HAP-1 (cell line): ENCODE data around the gene URGCP.
"Not testable (repeated sequence)": the region's sequence is repeated elsewhere in the genome, so short reads cannot be mapped to it uniquely, and the experiment has no call there.

Experiments
- DNase-seq, 2 experiments: peaks; one replicate each; pipeline ENCODE4 v3.0.0-alpha.2; 2016 to 2020; ENCODE audit warnings: low spot score in 2 of 2
- H3K27me3 ChIP-seq: fragments of 250-450 bp; sonication (Bioruptor Pico); 2 replicates; pipeline ENCODE4 v1.5.1; 2020; ENCODE audit warnings: low read depth, mild to moderate bottlenecking, moderate library complexity
- H3K36me3 ChIP-seq: fragments of 250-450 bp; sonication (Bioruptor Pico); replicated peaks from 2 replicates; pipeline ENCODE4 v1.5.1; 2020; ENCODE audit warnings: mild to moderate bottlenecking
- H3K4me1 ChIP-seq: fragments of 250-450 bp; sonication (Bioruptor Pico); 2 replicates; pipeline ENCODE4 v1.5.1; 2020; ENCODE audit warnings: mild to moderate bottlenecking
- H3K4me3 ChIP-seq: fragments of 250-450 bp; sonication (Bioruptor Pico); 2 replicates; pipeline ENCODE4 v1.5.1; 2020; ENCODE audit warnings: mild to moderate bottlenecking, moderate library complexity
- H3K9me3 ChIP-seq: fragments of 250-450 bp; sonication (Bioruptor Pico); 2 replicates; pipeline ENCODE4 v1.5.1; 2020; ENCODE audit warnings: mild to moderate bottlenecking, moderate library complexity
- in situ Hi-C: fragments of 300-500 bp; cut with MboI; formaldehyde crosslinking; loops from 3 replicates; pipeline ENCODE4 v1.14.3; 2020; ENCODE audit warnings: low sequenced_read_pairs, inconsistent platforms, mixed read lengths

URGCP gene

GRCh38 chr7:43856316-43856715 is 50.1 kb downstream of the URGCP start:
- DNase-seq: no peak
- no peaks in the 10 kb centered on the region for H3K4me1 ChIP-seq
- in situ Hi-C loops: no loop called here
- H3K27me3 ChIP-seq: no peaks in the 10 kb centered on the region
- H3K36me3 ChIP-seq: no peaks in the 10 kb centered on the region
- H3K4me3 ChIP-seq: no peak overlapping the region
- peaks cover 3% of the 10 kb centered on the region; the same call in 1 of the 2 replicates for H3K9me3 ChIP-seq

- Histone ChIP-seq H3K9me3 (peaks cover 6% of the 10 kb centered on the region; the same call in 1 of the 2 replicates), H3K36me3 (no peaks in the 10 kb centered on the region), H3K27me3 (no peaks in the 10 kb centered on the region), H3K4me3 (no peak overlapping the region), H3K4me1 (no peaks in the 10 kb centered on the region)
- DNase-seq: no peak
- in situ Hi-C loops: no loop called here
Measured at GRCh38 chr7:43855176-43855575, 51.2 kb downstream of the URGCP start.

- H3K9me3 ChIP-seq: peaks cover 6% of the 10 kb centered on the region; the same call in 1 of the 2 replicates
- no peaks in the 10 kb centered on the region for H3K27me3 ChIP-seq
- in situ Hi-C loops: no loop called here
- no peak overlapping the region for H3K4me3 ChIP-seq
- no peaks in the 10 kb centered on the region; the same call in 1 of the 2 replicates for H3K4me1 ChIP-seq
- DNase-seq: no peak
- no peaks in the 10 kb centered on the region for H3K36me3 ChIP-seq
Measured at GRCh38 chr7:43851805-43852204, 54.6 kb downstream of the URGCP start.

GRCh38 chr7:43850348-43851116 is 55.9 kb downstream of the URGCP start:
- Histone ChIP-seq H3K36me3 (no peaks in the 10 kb centered on the region), H3K9me3 (peaks cover 6% of the 10 kb centered on the region; the same call in 1 of the 2 replicates), H3K27me3 (no peaks in the 10 kb centered on the region), H3K4me1 (no peaks in the 10 kb centered on the region; the same call in 1 of the 2 replicates), H3K4me3 (no peak overlapping the region)
- no peak for DNase-seq
- in situ Hi-C loops: no loop called here

GRCh38 chr7:43849047-43849446 is 57.3 kb downstream of the URGCP start:
- in situ Hi-C loops: loop anchor here (25.0 kb wide), 2 partner anchors 262 to 387 kb away; partner anchors contain the start of gene STK17A
- peak in 1 of 2 experiments; percentile 49 for DNase-seq
- Histone ChIP-seq H3K27me3 (no peaks in the 10 kb centered on the region), H3K36me3 (no peaks in the 10 kb centered on the region), H3K9me3 (peaks cover 6% of the 10 kb centered on the region; the same call in 1 of the 2 replicates), H3K4me3 (no peak overlapping the region), H3K4me1 (no peaks in the 10 kb centered on the region; the same call in 1 of the 2 replicates)

- H3K4me1 ChIP-seq: peaks cover 9% of the 10 kb centered on the region
- H3K36me3 ChIP-seq: no peaks in the 10 kb centered on the region
- H3K9me3 ChIP-seq: peaks cover 6% of the 10 kb centered on the region; the same call in 1 of the 2 replicates
- H3K27me3 ChIP-seq: no peaks in the 10 kb centered on the region
- in situ Hi-C loops: loop anchor here (25.0 kb wide), 2 partner anchors 260 to 385 kb away; partner anchors contain the start of gene STK17A
- H3K4me3 ChIP-seq: no peak overlapping the region
- DNase-seq: no peak
Measured at GRCh38 chr7:43847496-43847895, 58.9 kb downstream of the URGCP start.

GRCh38 chr7:43844662-43845061 is 61.7 kb downstream of the URGCP start:
- H3K36me3 ChIP-seq: no peaks in the 10 kb centered on the region
- H3K9me3 ChIP-seq: no peaks in the 10 kb centered on the region
- in situ Hi-C loops: loop anchor here (25.0 kb wide), 2 partner anchors 257 to 382 kb away; partner anchors contain the start of gene STK17A
- H3K4me3 ChIP-seq: no peak overlapping the region
- H3K27me3 ChIP-seq: no peaks in the 10 kb centered on the region
- DNase-seq: no peak
- peaks cover 15% of the 10 kb centered on the region for H3K4me1 ChIP-seq

- DNase-seq: no peak
- Histone ChIP-seq H3K4me1 (peaks cover 15% of the 10 kb centered on the region), H3K9me3 (no peaks in the 10 kb centered on the region), H3K4me3 (no peak overlapping the region), H3K27me3 (no peaks in the 10 kb centered on the region), H3K36me3 (no peaks in the 10 kb centered on the region)
- in situ Hi-C loops: loop anchor here (25.0 kb wide), 2 partner anchors 257 to 382 kb away; partner anchors contain the start of gene STK17A
Measured at GRCh38 chr7:43844257-43844656, 62.1 kb downstream of the URGCP start.

- in situ Hi-C loops: loop anchor here (25.0 kb wide), 2 partner anchors 256 to 381 kb away; partner anchors contain the start of gene STK17A
- Histone ChIP-seq H3K27me3 (no peaks in the 10 kb centered on the region), H3K36me3 (no peaks in the 10 kb centered on the region), H3K4me3 (no peak overlapping the region), H3K9me3 (no peaks in the 10 kb centered on the region), H3K4me1 (peaks cover 19% of the 10 kb centered on the region)
- DNase-seq: peak; percentile 56 to 69
Measured at GRCh38 chr7:43843296-43843695, 63.1 kb downstream of the URGCP start.

- H3K4me3 ChIP-seq: peak overlapping the region; percentile 19
- no peaks in the 10 kb centered on the region for H3K36me3 ChIP-seq
- H3K9me3 ChIP-seq: no peaks in the 10 kb centered on the region
- peaks cover 14% of the 10 kb centered on the region for H3K4me1 ChIP-seq
- no peak for DNase-seq
- in situ Hi-C loops: loop anchor here (10.0 to 25.0 kb wide), 3 partner anchors 113 to 376 kb away; partner anchors contain the start of genes COA1 and STK17A
- no peaks in the 10 kb centered on the region for H3K27me3 ChIP-seq
Measured at GRCh38 chr7:43838201-43838658, 68.2 kb downstream of the URGCP start.

- H3K4me1 ChIP-seq: peaks cover 4% of the 10 kb centered on the region; the same call in 1 of the 2 replicates
- in situ Hi-C loops: loop anchor here (10.0 to 25.0 kb wide), 3 partner anchors 110 to 372 kb away; partner anchors contain the start of genes COA1 and STK17A
- DNase-seq: no peak
- no peaks in the 10 kb centered on the region for H3K9me3 ChIP-seq
- H3K36me3 ChIP-seq: no peaks in the 10 kb centered on the region
- no peaks in the 10 kb centered on the region for H3K27me3 ChIP-seq
- no peak overlapping the region for H3K4me3 ChIP-seq
Measured at GRCh38 chr7:43834463-43835251, 71.7 kb downstream of the URGCP start.

- not testable (repeated sequence) for H3K36me3 ChIP-seq, H3K4me3 ChIP-seq, H3K27me3 ChIP-seq, H3K4me1 ChIP-seq, DNase-seq, H3K9me3 ChIP-seq
- in situ Hi-C loops: loop anchor here (10.0 to 25.0 kb wide), 3 partner anchors 106 to 369 kb away; partner anchors contain the start of genes COA1 and STK17A
Measured at GRCh38 chr7:43830917-43831316, 75.5 kb downstream of the URGCP start.
